GM19372 (cell line): ENCODE data around the gene NAV1.
"Not testable (repeated sequence)": the region's sequence is repeated elsewhere in the genome, so short reads cannot be mapped to it uniquely, and the experiment has no call there.

Experiments
- ATAC-seq: cut with Tn5 transposase; IDR thresholded peaks from one replicate; pipeline ENCODE4 v1.9.1; 2021; ENCODE audit warnings: mild to moderate bottlenecking, low read depth, moderate library complexity; ENCODE audit not compliant: unreplicated experiment

Gene NAV1

GRCh38 chr1:201518071-201518470, 20.9 kb upstream of the NAV1 start:
- no peak for ATAC-seq

GRCh38 chr1:201520046-201520575, 18.8 kb upstream of the NAV1 start:
- not testable (repeated sequence) for ATAC-seq

DNA sequence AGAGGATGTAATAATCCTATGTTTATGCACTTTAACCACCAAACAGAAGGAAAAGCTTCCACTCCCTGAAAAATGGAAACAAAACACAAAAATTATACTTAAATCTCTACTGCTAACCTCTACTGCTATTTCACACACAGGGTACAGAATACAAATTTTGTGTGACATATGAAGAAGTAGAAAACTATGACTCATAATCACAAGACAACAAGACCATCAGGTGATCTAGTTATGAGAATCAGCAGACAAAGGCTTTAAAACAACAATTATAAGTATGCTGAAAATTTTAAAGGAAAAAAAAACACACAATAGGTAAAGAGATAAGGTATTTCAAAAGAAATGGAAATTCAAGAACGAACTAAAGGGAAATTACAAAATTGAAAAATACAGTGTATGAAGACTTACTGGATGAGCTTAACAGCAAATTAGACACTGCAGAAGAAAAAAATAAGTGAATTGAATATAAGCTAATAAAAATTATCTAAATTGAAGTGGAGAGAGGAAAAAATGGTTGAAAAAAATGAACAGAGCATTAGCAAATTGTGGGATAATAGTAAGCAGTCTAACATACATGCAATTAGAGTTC, 13.6 kb upstream of the NAV1 start:
- ATAC-seq: no peak

GRCh38 chr1:201527879-201528278, 11.0 kb upstream of the NAV1 start:
- no peak for ATAC-seq

DNA sequence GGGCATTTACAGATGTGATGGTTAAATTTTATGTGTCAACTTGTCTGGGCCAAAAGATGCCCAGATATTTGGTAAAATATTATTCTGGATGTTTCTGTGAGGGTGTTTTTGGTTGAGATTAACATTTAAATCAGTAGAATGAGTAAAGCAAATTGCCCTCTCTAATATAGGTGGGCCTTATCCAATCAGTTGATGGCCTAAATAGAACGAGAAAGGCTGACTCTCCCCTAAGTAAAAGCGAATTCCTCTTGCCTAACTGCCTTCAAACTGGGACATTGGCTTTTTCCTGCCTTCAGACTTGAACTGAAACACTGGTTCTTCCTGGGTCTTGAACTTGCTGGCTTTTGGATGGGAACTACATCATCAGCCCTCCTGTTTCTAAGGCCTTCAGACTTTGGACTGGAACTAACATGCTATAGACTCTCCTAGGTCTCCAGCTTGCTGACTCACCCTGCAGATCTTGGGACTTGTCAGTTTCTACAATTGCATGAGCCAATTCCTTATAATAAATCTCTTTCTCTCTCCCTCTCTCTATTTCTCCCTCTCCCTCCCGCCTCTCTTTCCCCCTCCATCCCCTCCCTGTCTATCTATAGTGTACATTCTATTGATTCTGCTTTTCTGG, 10.2 kb upstream of the NAV1 start:
- ATAC-seq: no peak

DNA sequence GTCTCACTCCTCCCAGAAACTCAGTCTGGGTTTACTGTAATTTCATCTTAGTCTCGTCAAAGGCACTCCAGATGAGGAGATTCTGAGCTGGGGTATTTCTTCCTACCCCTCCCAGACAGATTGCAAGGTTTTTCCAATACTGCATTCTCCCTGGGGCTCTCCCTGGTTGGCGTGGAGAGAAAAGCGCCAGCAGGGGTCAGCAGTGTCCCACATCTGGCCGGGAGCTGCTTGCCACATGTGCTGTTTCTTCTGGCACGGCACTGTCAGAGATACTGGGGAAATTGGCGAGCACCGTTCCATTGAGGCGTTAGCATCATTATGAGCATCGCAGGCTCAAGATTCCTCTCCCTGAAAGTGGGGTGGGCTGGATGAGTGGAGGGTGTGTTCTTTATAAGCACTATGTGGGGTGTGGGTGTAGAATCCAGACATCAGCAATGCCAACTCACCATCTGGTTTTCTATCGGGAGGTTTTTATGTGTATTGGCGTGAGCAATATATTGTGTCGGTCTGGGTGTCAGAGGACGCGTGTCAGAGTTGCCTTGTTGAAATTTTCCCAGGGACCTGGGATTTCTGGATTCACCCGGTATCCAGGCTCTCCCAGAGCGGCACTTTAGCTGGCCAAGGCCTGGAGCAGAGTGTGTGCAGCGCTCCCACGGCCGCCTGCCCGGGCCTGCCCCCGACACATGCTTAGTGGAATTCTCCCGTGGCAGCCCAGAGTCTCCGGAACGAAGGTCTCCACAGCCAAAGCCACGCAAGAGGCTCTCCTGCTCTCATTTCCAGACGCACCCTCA, 8.0 kb upstream of the NAV1 start:
- no peak for ATAC-seq

DNA sequence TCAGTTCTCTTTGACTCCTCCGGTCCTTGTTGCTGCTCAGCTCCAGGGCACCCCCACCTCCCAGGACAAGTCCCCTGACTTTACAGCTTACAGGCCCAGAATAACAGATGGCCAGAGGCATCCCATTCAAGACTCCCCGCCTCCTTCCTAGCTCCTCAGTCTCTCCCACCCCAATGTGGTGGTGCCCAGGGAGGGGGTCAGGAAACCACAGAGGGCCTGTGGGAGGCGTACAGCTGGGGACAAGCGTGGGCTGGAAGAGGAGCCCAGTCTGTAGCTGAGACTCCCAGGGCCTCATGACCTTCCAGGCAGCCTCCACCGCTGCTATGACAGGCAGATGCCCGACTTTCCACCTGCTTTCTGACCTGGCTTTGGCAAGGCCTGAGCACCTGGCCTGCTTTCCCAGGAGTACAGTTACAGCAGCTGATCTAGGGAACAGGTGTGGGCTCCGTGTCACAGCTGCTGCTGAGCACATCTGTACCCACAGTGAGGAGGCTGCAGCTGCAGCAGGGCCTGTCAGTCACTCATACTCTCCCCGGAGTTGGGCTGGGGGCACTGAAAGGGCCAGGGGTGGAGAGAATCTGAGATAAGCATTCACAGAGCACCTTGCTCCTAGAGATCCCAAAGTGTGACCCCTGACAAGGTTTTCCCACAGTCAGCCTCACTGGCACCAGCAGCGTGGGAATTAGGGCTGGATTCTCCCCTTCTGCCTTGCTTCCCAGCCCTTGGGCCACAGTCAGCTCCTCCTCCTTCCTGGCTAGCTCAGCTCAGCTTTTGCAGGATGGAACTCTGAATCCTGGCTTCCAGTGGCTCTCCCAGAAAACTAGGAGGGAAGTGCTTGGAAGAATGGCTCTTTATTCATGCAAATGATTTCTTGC, 7.1 kb upstream of the NAV1 start:
- ATAC-seq: no peak

GRCh38 chr1:201533836-201534235, 5.1 kb upstream of the NAV1 start:
- ATAC-seq: no peak

- no peak for ATAC-seq
Observed at GRCh38 chr1:201535046-201535918, 3.6 kb upstream of the NAV1 start.

DNA sequence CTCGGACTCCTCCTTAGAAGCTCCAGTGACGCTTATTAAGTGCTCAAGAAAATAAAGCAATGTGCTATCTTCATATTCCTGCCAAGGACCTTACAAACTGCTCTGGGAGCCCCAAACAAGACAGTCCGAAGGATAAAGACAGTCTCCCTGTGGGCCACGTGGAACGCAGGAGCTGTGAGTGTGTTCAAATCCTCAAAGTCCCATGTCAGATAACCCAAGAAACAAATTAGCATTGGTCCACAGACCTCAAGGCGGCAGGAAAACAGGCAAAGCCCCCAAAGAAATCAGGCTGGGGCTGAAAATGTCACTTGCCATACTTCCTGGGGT, 3.0 kb upstream of the NAV1 start:
- no peak for ATAC-seq

- ATAC-seq: no peak
Observed at GRCh38 chr1:201536558-201536957, 2.4 kb upstream of the NAV1 start.

DNA sequence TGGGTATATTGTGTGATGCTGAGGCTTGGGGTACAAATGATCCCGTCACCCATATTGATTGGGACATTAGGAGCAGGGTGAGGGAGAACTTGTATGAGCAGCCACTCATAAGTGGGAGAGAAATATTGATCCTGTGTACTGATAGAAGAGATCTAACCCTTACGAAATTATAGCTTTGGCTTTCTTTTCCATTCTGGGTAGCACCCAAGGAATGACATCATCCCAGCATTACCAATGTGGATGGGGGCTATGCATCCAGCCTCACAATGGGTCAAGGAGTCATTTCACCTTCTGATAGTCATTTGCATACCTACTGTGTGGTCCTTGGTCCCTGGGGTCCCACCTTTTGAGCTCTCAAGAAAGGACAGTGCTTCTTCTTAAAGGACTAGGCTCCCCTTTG, 1.9 kb upstream of the NAV1 start:
- no peak for ATAC-seq

GRCh38 chr1:201537467-201537866, 1.5 kb upstream of the NAV1 start:
- no peak for ATAC-seq

GRCh38 chr1:201537891-201538611, 876 bp upstream of the NAV1 start:
- ATAC-seq: no peak

DNA sequence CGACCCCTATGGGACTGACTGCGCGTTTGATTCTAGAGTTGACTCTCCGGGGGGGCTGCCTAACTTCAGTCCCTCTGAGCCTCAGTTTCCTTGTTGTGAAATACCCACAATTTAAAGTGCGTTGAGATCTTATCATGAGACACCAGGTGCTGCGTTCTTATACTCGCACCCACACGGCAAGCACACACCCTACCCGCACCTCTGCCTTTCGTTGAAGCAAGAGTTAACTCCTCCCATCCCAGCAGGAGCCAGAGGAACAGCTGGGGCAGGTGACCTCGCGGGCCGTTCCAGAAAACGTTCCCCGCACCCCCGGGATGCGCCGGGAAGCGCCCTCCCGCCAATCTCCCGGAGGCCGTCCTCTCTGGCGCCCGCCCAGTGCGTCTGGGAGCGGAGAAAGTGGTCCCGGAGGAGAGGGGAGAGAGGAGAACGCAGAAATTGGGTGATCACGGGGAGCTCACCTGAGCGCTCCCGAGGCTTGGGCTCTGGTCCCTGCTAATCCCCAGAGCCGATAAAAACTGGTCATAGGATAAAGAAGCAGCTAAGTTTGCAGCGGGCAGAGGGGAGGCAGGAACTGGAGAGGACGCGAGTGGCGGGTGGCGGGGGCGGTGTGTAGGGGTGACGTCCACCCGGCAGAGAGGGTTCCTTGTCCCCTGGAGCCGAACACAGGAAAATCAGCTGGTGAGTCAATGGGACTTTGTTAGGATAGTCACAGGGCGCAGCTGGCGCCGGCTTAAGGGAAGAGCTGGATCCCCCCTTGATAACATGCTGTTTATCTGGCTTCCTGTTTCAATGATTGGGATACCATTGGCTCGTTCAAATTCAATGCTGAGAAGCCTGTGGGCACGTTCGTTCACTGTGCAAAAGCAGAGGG, 869 bp downstream of the NAV1 start:
- no peak for ATAC-seq

DNA sequence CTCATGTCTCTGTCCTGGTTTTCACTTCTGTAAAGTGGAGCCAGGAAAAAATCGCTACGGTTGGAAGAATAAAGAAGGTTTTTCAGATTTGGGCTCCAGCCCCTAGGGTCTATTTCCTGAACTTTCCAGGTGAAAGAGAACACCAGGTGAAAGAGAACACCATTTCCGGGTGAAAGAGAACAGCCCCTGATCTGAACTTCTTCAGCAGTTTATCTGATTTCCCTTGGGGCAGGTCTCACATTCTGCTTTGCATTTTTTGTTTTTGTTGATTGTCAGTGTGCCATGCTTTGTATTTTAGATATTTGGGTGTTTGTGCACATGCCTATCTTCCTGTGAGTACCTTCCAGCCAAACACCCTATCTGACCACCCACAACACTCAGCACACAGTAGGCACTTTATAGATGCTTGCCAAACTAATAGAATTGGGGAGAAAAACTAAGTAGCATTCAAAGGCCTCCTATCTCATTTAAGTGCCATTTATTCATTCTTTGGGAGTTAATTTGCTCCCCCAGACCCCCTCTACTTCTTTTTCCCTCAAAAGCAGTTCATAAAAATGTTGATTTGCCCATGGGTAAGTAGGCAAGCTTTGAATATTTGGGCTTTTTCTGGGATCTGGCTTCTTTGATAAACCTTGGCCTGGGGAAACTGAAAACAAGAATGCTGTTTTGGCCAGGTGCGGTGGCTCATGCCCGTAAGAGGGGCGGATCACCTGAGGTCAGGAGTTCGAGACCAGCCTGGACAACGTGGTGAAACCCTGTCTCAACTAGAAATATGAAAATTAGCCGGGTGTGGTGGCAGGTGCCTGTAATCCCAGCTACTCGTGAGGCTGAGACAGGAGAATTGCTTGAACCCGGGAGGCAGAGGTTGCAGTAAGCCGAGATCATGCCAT, 2.2 kb downstream of the NAV1 start:
- ATAC-seq: no peak

DNA sequence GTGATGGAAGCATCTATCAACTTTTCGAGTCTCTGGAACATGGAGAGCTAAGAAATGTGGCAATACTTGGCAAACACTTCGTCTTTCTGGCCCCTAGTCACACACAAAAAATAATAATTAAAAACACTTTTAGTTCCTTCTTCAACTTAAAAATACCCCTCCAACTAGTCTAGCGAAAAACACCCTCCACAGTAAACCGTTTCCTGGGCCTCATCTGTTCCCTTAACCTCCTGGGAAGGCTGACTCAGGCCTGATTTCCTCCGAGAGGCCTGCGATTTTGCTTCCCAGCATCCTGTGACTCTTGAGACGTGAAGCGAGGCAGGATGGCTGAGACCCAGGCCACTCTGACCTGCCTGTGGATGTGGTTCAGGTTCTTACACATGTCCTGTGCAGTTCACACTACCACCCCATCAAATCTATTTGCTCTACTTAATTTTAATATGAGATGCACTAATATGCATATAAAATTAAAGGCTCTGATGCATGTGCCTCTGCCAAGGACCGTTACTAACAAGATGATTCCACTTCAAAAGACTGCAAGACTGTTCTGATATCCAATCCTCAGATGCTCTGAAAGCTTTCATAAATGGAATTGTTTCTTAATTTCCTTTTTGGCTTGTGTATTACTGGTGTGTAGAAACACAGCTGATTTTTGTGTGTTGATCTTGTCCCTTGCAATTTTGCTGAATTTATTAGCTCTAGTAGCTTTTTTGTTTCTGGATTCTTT, 3.5 kb downstream of the NAV1 start:
- ATAC-seq: no peak
